GM19372 (cell line): ENCODE data around the gene GOLGA8M.
"Not testable (repeated sequence)": the region's sequence is repeated elsewhere in the genome, so short reads cannot be mapped to it uniquely, and the experiment has no call there.

Experiments used
- ATAC-seq: cut with Tn5 transposase; IDR thresholded peaks from one replicate; pipeline ENCODE4 v1.9.1; 2021; ENCODE audit warnings: mild to moderate bottlenecking, low read depth, moderate library complexity; ENCODE audit not compliant: unreplicated experiment

GOLGA8M gene

DNA sequence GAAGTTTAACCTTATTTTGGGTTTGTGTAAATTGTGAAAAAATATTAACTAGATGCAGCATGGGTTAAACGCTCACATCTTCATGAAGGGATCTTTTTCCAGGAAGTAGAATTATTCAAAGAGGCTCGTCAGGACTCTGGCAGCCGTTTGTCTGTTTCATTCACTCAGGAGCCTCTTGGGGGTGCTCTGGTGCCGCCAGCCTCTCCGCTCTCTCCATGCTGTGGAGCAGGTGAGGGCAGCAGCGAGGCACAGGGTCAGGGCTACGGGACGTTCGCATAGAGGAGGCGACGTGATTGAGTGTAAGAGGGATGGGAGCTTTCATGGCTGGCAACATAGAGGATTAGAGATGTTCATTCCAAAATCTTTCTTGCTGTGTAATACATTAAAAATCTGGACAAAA, 48.5 kb downstream of the GOLGA8M start:
- not testable (repeated sequence) for ATAC-seq

DNA sequence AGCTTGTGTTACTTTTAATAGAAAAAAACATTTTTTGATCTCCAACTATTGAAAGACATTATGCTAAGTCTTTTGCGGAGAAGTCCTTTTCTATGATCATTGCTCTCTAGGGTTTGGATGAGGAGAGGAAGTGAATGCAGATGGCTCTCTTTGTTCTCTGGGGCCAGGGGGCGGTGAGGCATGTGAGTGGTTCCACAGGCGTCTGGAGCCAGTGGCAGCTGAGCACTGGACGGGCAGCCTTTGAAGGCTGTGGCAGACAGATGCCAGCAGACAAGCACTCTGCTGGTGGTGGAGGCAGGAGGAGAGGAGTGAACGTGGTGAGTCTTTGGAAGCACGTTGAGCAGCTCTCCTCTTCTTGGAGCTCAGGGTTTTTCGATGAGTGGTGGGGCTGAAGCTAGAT, 51.5 kb downstream of the GOLGA8M start:
- not testable (repeated sequence) for ATAC-seq

DNA sequence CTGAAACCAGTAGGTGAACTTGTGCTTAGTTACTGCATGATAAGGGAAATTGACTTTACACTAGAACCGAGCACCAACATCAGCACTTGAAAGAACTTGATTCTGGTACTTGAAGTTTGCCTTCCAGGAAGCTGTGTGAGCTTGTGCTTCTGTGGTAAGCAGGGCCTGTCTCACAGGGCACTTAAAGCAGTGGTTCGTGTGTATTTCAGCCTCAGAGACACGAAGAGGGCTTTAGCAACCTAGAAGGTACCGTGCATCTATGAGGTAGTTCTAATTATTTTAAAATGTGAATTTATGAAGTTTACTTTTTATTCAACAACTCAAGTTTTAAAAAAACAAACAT, 56.2 kb downstream of the GOLGA8M start:
- not testable (repeated sequence) for ATAC-seq

DNA sequence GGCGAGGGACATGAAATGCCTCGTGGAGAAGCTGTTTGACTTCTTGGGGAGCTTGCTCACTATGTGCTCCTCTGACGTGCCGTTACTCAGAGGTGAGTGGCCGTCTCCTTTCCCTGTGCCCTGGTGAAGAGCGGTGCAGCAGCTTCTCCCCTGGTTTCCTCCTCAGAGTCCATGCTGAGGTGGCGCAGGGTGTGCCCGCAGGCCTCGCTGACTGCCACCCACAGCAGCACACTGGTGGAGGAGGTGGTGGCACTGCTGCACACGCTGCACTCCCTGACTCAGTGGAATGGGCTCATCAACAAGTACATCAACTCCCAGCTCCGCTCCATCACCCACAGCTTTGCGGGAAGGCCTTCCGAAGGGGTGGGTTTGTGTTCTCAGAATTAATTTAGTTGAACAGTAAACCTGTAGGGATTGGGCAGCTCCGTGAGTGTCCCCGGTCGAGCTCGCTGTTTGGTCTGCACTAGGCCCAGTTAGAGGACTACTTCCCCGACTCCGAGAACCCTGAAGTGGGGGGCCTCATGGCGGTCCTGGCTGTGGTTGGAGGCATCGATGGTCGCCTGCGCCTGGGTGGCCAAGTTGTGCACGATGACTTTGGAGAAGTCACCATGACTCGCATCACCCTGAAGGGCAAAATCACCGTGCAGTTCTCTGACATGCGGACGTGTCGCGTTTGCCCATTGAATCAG, 56.7 kb downstream of the GOLGA8M start:
- not testable (repeated sequence) for ATAC-seq

DNA sequence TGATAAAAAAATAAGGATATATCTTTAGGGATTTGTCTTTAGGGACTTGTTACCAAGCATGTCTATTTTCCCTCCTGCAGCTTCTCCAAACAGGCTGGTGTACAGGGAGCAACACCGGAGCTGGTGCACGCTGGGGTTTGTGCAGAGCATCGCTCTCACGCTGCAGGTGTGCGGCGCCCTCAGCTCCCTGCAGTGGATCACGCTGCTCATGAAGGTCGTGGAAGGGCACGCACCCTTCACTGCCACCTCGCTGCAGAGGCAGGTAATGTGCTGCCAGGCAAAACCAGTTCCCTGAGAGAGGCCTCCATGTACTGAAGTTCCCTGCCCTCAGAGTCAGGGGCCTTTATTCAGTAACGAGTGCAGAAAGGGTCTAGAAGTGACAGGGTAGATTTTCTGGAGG, 58.0 kb downstream of the GOLGA8M start:
- not testable (repeated sequence) for ATAC-seq

DNA sequence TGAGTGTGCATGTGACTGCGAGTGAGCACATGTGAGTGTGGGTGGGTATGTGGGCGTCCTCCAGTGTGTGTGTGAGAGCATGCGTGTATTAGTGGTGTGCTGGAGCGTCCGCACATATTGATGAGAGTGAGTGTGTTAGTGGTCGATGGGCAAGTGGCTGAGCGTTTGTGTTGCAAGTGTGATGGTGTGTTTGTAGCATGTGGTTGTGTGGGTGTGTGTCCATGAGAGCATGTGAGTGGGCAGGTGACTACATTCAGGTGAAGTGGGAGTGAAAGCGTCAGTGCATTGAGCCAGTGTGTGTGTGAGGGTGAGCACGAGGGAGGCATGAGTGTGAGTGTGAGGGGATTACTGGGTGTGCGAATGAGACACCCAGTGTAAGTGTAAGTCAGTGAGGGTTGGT, 59.7 kb downstream of the GOLGA8M start:
- ATAC-seq: not testable (repeated sequence)
